Left renal cortex interstitium (tissue), 4 donors: ENCODE results near the gene RGS13. TPM values are rescaled to one million over a fixed set of nuclear protein-coding genes. Genes with fewer than 3 reads are reported as not detected.

ENCODE experiments used
- polyA plus RNA-seq, 4 donors: library from polyadenylated mRNA; unstranded; fragments of 120-200 nt; gene quantifications; one replicate each; pipeline ENCODE4 v1.2.1, GENCODE V29; 2013; ENCODE audit not compliant: insufficient read length in 4 of 4

RGS13 gene
- polyA plus RNA-seq, 4 donors = not detected

Other genes starting within 250 kb of the RGS13 start
- gene RGS1, start 60.4 kb upstream of the RGS13 start, polyA plus RNA-seq = 1 to 10 TPM in 3 of 4 donors, under 1 TPM in 1; 0.68 to 8.0 (median 3.2) TPM
- gene RGS2, start 172.9 kb downstream of the RGS13 start, polyA plus RNA-seq = 10 to 100 TPM; 25.5 to 44.7 (median 37.2) TPM